ENCODE data around the gene CHST3. TPM values are rescaled to one million over a fixed set of nuclear protein-coding genes. Genes with fewer than 3 reads are reported as not detected.
A peak's percentile ranks its signal among the peaks of the same experiment; 100 is the strongest.

CHST3 gene
- total RNA-seq, 6 donors from 2014 or later: 5.4 to 15.0 (median 8.4) TPM

DNA sequence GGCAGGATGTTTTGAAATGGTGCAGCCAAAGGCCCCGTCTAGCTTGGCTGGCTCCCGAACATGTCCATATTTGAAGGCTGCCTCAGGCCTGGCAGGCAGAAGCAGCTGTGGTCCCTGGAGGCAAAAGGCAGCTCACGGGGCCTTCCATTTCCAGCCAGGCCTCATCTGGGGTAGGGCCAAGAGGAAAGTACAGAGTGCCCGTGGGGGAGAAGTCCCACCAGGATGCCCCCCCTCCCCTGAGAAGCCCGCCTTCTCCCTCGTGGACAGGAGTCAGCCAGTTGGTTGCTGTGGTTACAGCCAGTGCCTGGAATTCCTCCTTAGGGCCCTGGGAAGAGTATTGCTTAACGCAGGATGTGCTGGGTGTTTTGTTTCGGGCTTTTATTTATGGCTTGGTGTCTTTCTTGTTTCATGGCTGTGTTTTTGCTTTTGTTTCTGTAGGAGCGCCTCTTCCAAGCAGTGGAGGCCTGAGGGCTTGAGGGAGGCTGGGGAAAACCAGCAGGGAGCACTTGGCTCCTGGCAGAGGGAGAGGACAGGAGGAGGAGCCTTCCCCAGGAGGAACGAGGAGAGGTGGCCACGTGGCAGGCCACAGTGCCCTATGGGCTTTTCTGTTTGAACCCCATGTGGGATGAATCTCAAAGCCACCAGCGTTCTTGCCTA is 45.4 kb downstream of the CHST3 start:
- Histone ChIP-seq H3K27ac (peak overlapping the region; percentile 80 to 94 (median 82)), H3K27me3 (no peaks in the 10 kb centered on the region), H3K4me1 (peaks cover 22 to 26% (median 24%) of the 10 kb centered on the region in 4 donors), H3K9me3 (no peaks in the 10 kb centered on the region), H3K4me3 (no peak overlapping the region), H3K36me3 (peaks cover 0 to 25% (median 10%) of the 10 kb centered on the region in 4 donors)
- WGBS, 2 donors: 33 to 50% methylated on average over 10 to 12 of the region's 12 CpGs
- DNase-seq (peak in 1 of 2 donors; percentile 59), ATAC-seq (ENCODE audit: low FRiP score in 2 of 2) (peak; percentile 84 to 86)
- TF ChIP-seq POLR2A (IDR thresholded peaks at IDR 0.05) (no peak), POLR2AphosphoS5 (IDR thresholded peaks at IDR 0.05) (peak; percentile 70 to 83), EP300 (IDR thresholded peaks at IDR 0.05) (peak in 1 of 4 donors; percentile 65)
- TF ChIP-seq, protein P1, sequence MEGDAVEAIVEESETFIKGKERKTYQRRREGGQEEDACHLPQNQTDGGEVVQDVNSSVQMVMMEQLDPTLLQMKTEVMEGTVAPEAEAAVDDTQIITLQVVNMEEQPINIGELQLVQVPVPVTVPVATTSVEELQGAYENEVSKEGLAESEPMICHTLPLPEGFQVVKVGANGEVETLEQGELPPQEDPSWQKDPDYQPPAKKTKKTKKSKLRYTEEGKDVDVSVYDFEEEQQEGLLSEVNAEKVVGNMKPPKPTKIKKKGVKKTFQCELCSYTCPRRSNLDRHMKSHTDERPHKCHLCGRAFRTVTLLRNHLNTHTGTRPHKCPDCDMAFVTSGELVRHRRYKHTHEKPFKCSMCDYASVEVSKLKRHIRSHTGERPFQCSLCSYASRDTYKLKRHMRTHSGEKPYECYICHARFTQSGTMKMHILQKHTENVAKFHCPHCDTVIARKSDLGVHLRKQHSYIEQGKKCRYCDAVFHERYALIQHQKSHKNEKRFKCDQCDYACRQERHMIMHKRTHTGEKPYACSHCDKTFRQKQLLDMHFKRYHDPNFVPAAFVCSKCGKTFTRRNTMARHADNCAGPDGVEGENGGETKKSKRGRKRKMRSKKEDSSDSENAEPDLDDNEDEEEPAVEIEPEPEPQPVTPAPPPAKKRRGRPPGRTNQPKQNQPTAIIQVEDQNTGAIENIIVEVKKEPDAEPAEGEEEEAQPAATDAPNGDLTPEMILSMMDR (IDR thresholded peaks at IDR 0.05): no peak

DNA sequence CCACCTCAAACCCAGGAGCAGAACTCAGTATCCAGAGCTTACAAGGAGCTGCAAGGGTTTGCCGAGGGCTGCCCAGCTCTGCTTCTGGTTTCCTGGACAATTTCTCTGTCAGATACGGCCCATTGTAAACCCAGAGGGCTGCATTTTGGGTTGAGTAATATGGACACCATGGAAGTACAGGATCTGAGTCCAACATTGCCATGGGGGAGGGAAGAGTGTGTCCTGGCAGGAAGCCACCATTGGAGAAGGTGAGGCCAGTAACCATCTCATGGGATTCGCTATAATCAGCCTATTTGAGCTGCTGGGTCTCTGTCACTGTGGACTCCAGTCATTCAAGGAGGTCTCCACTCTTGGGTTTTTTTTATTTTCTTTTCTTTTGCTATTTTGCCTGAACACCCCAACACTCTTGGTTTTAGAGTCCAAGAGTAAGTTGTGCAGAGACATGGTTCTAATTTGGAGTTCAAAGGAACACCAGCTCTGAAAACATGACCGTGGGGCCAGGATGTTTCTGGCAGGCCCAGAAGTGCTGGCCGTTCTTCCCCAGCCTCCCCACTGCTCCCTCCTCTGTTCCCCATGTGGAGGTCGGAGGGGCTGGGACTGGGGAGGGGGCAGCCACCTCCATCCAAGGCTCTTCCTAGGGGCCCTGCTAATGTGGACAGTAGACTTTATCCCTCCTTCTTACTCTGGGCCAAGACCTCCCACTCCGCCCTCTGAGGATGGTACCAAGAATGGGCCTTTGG is 46.2 kb downstream of the CHST3 start:
- TF ChIP-seq, protein P1 (IDR thresholded peaks at IDR 0.05): no peak
- TF ChIP-seq POLR2AphosphoS5 (IDR thresholded peaks at IDR 0.05) (no peak), EP300 (IDR thresholded peaks at IDR 0.05) (no peak), POLR2A (IDR thresholded peaks at IDR 0.05) (no peak)
- WGBS, 2 donors: 77 to 78% methylated on average over 7 of the region's 7 CpGs
- ATAC-seq (ENCODE audit: low FRiP score in 2 of 2) (no peak), DNase-seq (no peak)
- Histone ChIP-seq H3K27me3 (no peaks in the 10 kb centered on the region), H3K36me3 (peaks cover 0 to 25% (median 10%) of the 10 kb centered on the region in 4 donors), H3K4me1 (peaks cover 22 to 26% (median 24%) of the 10 kb centered on the region in 4 donors), H3K27ac (peak overlapping the region; percentile 80 to 94 (median 82)), H3K9me3 (no peaks in the 10 kb centered on the region), H3K4me3 (no peak overlapping the region)

DNA sequence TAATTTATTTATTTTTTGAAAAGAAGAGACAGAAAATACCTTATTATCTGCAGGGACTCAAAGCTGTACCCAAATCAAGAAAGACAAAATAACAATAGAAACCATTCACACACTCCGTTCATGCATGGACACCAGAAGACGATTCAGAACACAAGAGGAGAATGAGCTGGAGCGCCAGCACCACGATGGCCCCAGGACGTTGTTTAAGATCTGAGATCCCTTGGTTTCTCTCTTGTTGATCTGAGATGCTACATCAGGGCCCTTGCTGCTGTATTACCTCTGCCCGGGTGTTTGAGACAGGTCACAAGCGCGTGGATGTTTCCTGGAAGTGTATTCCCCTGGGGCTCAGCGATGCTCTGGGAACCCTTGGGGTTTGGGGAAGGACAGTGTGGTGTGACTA is 46.8 kb downstream of the CHST3 start:
- ATAC-seq (ENCODE audit: low FRiP score in 2 of 2): no peak
- TF ChIP-seq EP300 (IDR thresholded peaks at IDR 0.05): no peak
- no peak for TF ChIP-seq POLR2A (IDR thresholded peaks at IDR 0.05)
- TF ChIP-seq, protein P1 (IDR thresholded peaks at IDR 0.05): no peak
- TF ChIP-seq POLR2AphosphoS5 (IDR thresholded peaks at IDR 0.05): no peak
- DNase-seq: no peak
- Histone ChIP-seq H3K4me1 (peaks cover 23 to 26% (median 25%) of the 10 kb centered on the region in 4 donors), H3K4me3 (no peak overlapping the region), H3K36me3 (peaks cover 0 to 25% (median 10%) of the 10 kb centered on the region in 4 donors), H3K27me3 (no peaks in the 10 kb centered on the region), H3K27ac (peak overlapping the region in 3 of 4 donors; percentile 80 to 94 (median 84)), H3K9me3 (no peaks in the 10 kb centered on the region)
- 95 to 97% methylated on average over 9 of the region's 9 CpGs for WGBS, 2 donors

- DNase-seq (no peak), ATAC-seq (ENCODE audit: low FRiP score in 2 of 2) (no peak)
- H3K4me3 ChIP-seq: no peak overlapping the region
- H3K27me3 ChIP-seq: no peaks in the 10 kb centered on the region
- peak overlapping the region in 2 of 4 donors; percentile 80 to 94 for H3K27ac ChIP-seq
- peaks cover 23 to 29% (median 26%) of the 10 kb centered on the region in 4 donors for H3K4me1 ChIP-seq
- peaks cover 0 to 21% (median 10%) of the 10 kb centered on the region in 4 donors for H3K36me3 ChIP-seq
- H3K9me3 ChIP-seq: no peaks in the 10 kb centered on the region
- TF ChIP-seq EP300 (IDR thresholded peaks at IDR 0.05) (no peak), POLR2AphosphoS5 (IDR thresholded peaks at IDR 0.05) (no peak), POLR2A (IDR thresholded peaks at IDR 0.05) (no peak)
- TF ChIP-seq, protein P1 (IDR thresholded peaks at IDR 0.05): no peak
- WGBS, 2 donors: 78 to 94% methylated on average over 6 to 8 of the region's 8 CpGs
Measured at GRCh38 chr10:72011468-72011867, 47.3 kb downstream of the CHST3 start.
